ENCODE data around the gene AREL1. TPM values are rescaled to one million over a fixed set of nuclear protein-coding genes. Genes with fewer than 3 reads are reported as not detected.

The AREL1 gene
- total RNA-seq, 1 experiment from 2014 or later = 34.2 TPM

DNA sequence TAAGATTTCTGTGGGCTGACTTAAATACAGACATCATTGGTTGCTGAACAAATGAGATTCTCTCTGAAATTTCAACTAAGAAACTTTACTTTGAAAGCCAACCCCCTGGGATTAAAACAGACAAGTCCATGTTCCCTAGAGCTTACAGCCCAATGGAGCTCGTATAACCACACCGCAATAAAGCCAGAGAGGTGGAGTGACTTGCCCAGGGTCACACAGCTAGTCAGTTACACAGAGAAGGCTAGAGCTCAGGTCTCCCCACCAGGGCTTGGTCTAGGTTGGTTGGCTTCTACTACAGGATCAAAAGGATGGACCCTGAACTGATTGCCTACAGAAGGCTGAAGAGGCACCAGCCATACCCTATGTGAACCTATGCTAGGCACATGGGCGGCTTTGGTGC, 92.0 kb downstream of the AREL1 start:
- peaks cover 5% of the 10 kb centered on the region; the same call in 1 of the 2 replicates for H3K4me1 ChIP-seq (ENCODE audit: insufficient read depth, low read length)
- no peak overlapping the region for H2BK5ac ChIP-seq (ENCODE audit: insufficient read length, low read length)
- no peaks in the 10 kb centered on the region for H3K9me3 ChIP-seq (ENCODE audit: control insufficient read depth, low read depth, low read length)
- H4K91ac ChIP-seq (ENCODE audit: insufficient read length, low read depth, low read length) = no peak overlapping the region
- H3K14ac ChIP-seq (ENCODE audit: insufficient read depth, low read length) = no peak overlapping the region
- H2BK120ac ChIP-seq (ENCODE audit: low read depth, low read length, poor library complexity, severe bottlenecking) = no peak overlapping the region
- H4K8ac ChIP-seq (replicated peaks; ENCODE audit: insufficient read length, low read depth, low read length) = no peak overlapping the region
- H2BK12ac ChIP-seq (ENCODE audit: insufficient read length, low read depth, low read length) = no peak overlapping the region
- H3K4me2 ChIP-seq (ENCODE audit: insufficient read depth, insufficient read length, low read length) = no peak overlapping the region
- no peak overlapping the region for H3K4ac ChIP-seq (ENCODE audit: low read depth, low read length)
- H3K27me3 ChIP-seq (ENCODE audit: insufficient read depth, low read length) = no peaks in the 10 kb centered on the region
- WGBS (ENCODE audit: extremely low coverage, insufficient read length, low lambda C conversion rate) = no CpG with 5 or more reads among the region's 3 CpGs
- TF ChIP-seq, protein P1, sequence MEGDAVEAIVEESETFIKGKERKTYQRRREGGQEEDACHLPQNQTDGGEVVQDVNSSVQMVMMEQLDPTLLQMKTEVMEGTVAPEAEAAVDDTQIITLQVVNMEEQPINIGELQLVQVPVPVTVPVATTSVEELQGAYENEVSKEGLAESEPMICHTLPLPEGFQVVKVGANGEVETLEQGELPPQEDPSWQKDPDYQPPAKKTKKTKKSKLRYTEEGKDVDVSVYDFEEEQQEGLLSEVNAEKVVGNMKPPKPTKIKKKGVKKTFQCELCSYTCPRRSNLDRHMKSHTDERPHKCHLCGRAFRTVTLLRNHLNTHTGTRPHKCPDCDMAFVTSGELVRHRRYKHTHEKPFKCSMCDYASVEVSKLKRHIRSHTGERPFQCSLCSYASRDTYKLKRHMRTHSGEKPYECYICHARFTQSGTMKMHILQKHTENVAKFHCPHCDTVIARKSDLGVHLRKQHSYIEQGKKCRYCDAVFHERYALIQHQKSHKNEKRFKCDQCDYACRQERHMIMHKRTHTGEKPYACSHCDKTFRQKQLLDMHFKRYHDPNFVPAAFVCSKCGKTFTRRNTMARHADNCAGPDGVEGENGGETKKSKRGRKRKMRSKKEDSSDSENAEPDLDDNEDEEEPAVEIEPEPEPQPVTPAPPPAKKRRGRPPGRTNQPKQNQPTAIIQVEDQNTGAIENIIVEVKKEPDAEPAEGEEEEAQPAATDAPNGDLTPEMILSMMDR (conservative IDR thresholded peaks at IDR 0.05) = no peak
- no peak overlapping the region; a peak in 1 of 7 replicates for H3K27ac Mint-ChIP-seq
- H2AK5ac ChIP-seq (ENCODE audit: insufficient read length, low read length) = no peak overlapping the region
- no peaks in the 10 kb centered on the region for H3K79me1 ChIP-seq (ENCODE audit: insufficient read depth, low read depth, low read length, poor library complexity, severe bottlenecking)
- H3K9me3 Mint-ChIP-seq = no peaks in the 10 kb centered on the region
- no peaks in the 10 kb centered on the region for H3K79me2 ChIP-seq (ENCODE audit: insufficient read depth, low read length)
- H3K9ac ChIP-seq (ENCODE audit: extremely low read depth, insufficient read length, low read length) = no peak overlapping the region
- H4K20me1 ChIP-seq (ENCODE audit: control insufficient read depth, insufficient read depth, insufficient read length) = no peaks in the 10 kb centered on the region
- H3K4me3 Mint-ChIP-seq = no peak overlapping the region
- DNase-seq = no peak
- H3K4me1 Mint-ChIP-seq = peaks cover 25 to 38% of the 10 kb centered on the region in 2 experiments
- peaks cover 9% of the 10 kb centered on the region for H3K27me3 Mint-ChIP-seq (ENCODE audit: low read depth)
- no peak overlapping the region for H3T11ph ChIP-seq (ENCODE audit: low read length)
- no peak overlapping the region for H2BK15ac ChIP-seq (ENCODE audit: low read depth, low read length)
- no peaks in the 10 kb centered on the region; a peak in 2 of 7 replicates for H3K36me3 Mint-ChIP-seq (ENCODE audit: insufficient read depth in 1 of 3, low read depth in 3 of 3)
- no peak overlapping the region for H3K23ac ChIP-seq (ENCODE audit: insufficient read length, low read depth, low read length)
- no peak overlapping the region for H3K56ac ChIP-seq (ENCODE audit: insufficient read length, low read depth, low read length)
- H3K27ac ChIP-seq (ENCODE audit: insufficient read length, low read depth, low read length) = no peak overlapping the region
- no peak overlapping the region for H2BK20ac ChIP-seq (ENCODE audit: low read depth, low read length, poor library complexity, severe bottlenecking)
- H4K5ac ChIP-seq (ENCODE audit: insufficient read length, low read depth, low read length) = no peak overlapping the region
- no peak overlapping the region for H2AFZ ChIP-seq (ENCODE audit: low read length)
- H3K23me2 ChIP-seq (ENCODE audit: insufficient read length, low read depth, low read length, poor library complexity, severe bottlenecking) = no peaks in the 10 kb centered on the region
- no peak overlapping the region for H3K18ac ChIP-seq (ENCODE audit: insufficient read length, low read depth, low read length)
